ENCODE measurements around the gene FAM83C. TPM values are rescaled to one million over a fixed set of nuclear protein-coding genes. Genes with fewer than 3 reads are reported as not detected.

The FAM83C gene
- total RNA-seq, 1 experiment from 2014 or later: not detected

GRCh38 chr20:35240811-35241293 is 51.4 kb downstream of the FAM83C start (continued):
- TF ChIP-seq REST (IDR thresholded peaks at IDR 0.05; ENCODE audit: low read depth): no peak
- no peak for TF ChIP-seq TCF7L2 (IDR thresholded peaks at IDR 0.05; ENCODE audit: borderline replicate concordance, extremely low read depth, insufficient read depth, insufficient read length)

- H3K79me2 ChIP-seq (ENCODE audit: insufficient read depth, low read length): no peaks in the 10 kb centered on the region
- ChIA-PET CTCF (no interaction called here), RAD21 (ENCODE audit: low non-redundant PET in 1 of 2, low total read pairs in 2 of 2, uncharacterized antibody in 2 of 2, unreplicated experiment in 2 of 2) (no interaction called here), POLR2A (no interaction called here)
- H3K4me3 ChIP-seq (replicated peaks in 1 of 2; ENCODE audit: low read depth in 1 of 2, low read length in 2 of 2): no peak overlapping the region
- intact Hi-C loops (cut with micrococcal nuclease): no loop called here
- BruUV-seq (replicated peaks): no TSS peak
- no peaks in the 10 kb centered on the region for H3K4me1 ChIP-seq (ENCODE audit: control insufficient read depth in 1 of 2, insufficient read depth in 2 of 2, low read length in 2 of 2)
- no peaks in the 10 kb centered on the region for H3K27me3 ChIP-seq (ENCODE audit: insufficient read depth, low read length)
- H3K36me3 ChIP-seq (ENCODE audit: control insufficient read depth in 1 of 2, insufficient read depth in 2 of 2, low read length in 2 of 2): no peaks in the 10 kb centered on the region
- no peak overlapping the region for H3K9ac ChIP-seq (ENCODE audit: low read length)
- no peak overlapping the region for H3K27ac ChIP-seq (ENCODE audit: low read depth, low read length)
- TF ChIP-seq ATF3 (IDR thresholded peaks at IDR 0.05) (no peak), REST (IDR thresholded peaks at IDR 0.05; ENCODE audit: low read depth) (no peak)
- ATAC-seq (no peak), DNase-seq (ENCODE audit: low read depth, low spot score) (no peak)
- H3K9me3 ChIP-seq (ENCODE audit: control insufficient read depth in 1 of 2, insufficient read depth in 1 of 2, low read depth in 1 of 2, low read length in 2 of 2): no peaks in the 10 kb centered on the region
- no peaks in the 10 kb centered on the region for H4K20me1 ChIP-seq (ENCODE audit: insufficient read depth)
- no peaks in the 10 kb centered on the region for H3K9me2 ChIP-seq (ENCODE audit: insufficient read depth)
- no peak overlapping the region for H3K4me2 ChIP-seq (ENCODE audit: low read length)
- H2AFZ ChIP-seq (ENCODE audit: low read depth, low read length, poor library complexity, severe bottlenecking): no peak overlapping the region
These were observed 52.0 kb downstream of the FAM83C start for GRCh38 chr20:35240083-35240810.
